Daoy (cell line): ENCODE results near the gene FOXM1. TPM values are rescaled to one million over a fixed set of nuclear protein-coding genes. Genes with fewer than 3 reads are reported as not detected.

Experiments
- total RNA-seq: library from RNA; depleted of rRNA; stranded (reverse); fragments of >200 nt; shearing (Covaris generic); gene quantifications from 2 replicates; pipeline ENCODE4 v1.2.3, GENCODE V29; 2014; rRNA removed

FOXM1 gene
- total RNA-seq, 1 experiment from 2014 or later = 33.4 TPM

Other genes starting within 250 kb of the FOXM1 start
- 123 and 136 TPM in 2 replicates for gene FKBP4, start 82.2 kb downstream of the FOXM1 start, total RNA-seq
- gene ITFG2, start 64.5 kb downstream of the FOXM1 start, total RNA-seq = 22.2 and 31.9 TPM in 2 replicates
- gene NRIP2, start 42.1 kb downstream of the FOXM1 start, total RNA-seq = not detected in 2 replicates
- not detected in 2 replicates for gene TEX52, start 20.1 kb downstream of the FOXM1 start, total RNA-seq
- 58.6 and 93.1 TPM in 2 replicates for gene RHNO1, start within 50 bp of the FOXM1 start, total RNA-seq
- gene TULP3, start 13.7 kb upstream of the FOXM1 start, total RNA-seq = 24.5 and 28.5 TPM in 2 replicates
- 18.4 and 27.3 TPM in 2 replicates for gene TEAD4, start 82.2 kb upstream of the FOXM1 start, total RNA-seq
- 9.8 and 13.7 TPM in 2 replicates for gene TSPAN9, start 200.2 kb upstream of the FOXM1 start, total RNA-seq